Testis (tissue), 2 donors: ENCODE data around the gene DBN1.

ENCODE experiments used
- CTCF ChIP-seq, 3 experiments: fragments of 450-650 bp in 2 of 3; fragments of 200-600 bp in 1 of 3; sonication (generic) in 1 of 3; IDR thresholded peaks; one replicate each; pipeline ENCODE4 v1.5.1; 2016 to 2019; ENCODE audit warnings: antibody characterized with exemption in 3 of 3, mild to moderate bottlenecking in 2 of 3, moderate library complexity in 1 of 3
- POLR2A ChIP-seq: fragments of 450-650 bp; IDR thresholded peaks from one replicate; pipeline ENCODE4 v1.6.1; 2017; ENCODE audit warnings: antibody characterized with exemption, mild to moderate bottlenecking, moderate library complexity

DNA sequence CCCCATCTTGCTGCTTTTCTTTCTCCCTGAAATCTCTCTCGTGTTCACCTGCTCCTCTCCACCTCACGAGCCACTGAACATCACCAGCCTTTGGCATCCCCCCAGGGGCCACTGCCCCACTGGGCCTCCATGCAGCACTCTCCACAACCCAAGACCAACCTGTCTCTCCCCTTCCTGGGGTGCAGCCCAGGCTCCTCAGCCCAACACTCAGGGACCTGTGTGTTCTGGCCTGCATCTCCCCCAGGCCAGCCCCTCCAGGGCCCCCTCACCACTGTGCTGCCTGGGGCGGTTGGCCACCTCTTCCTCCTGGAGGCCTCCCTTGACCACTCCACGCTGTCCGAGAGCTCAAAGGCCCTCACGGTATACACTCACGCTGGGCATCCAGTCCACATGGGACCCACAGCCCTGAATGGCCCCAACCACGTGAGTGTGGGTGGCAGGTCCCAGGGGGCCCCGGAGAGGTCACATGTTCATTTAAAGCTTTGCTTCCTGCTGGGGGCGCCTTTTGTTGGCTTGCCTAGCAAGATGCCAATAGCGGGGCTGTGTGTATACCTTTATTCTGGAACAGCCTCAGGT, 36.6 kb upstream of the DBN1 start:
- TF ChIP-seq CTCF (IDR thresholded peaks at IDR 0.05) (no peak), POLR2A (no peak)
